Measurements from ENCODE around the gene HINT2.

HINT2 gene

GRCh38 chr9:35810122-35810521, 4.7 kb downstream of the HINT2 start:
- no peak for DNase-seq

GRCh38 chr9:35808433-35808832, 6.4 kb downstream of the HINT2 start:
- no peak for DNase-seq

GRCh38 chr9:35806101-35806500, 8.7 kb downstream of the HINT2 start:
- DNase-seq, result no peak

- no peak for DNase-seq
Measured at GRCh38 chr9:35801328-35802128, 13.3 kb downstream of the HINT2 start.

- no peak for DNase-seq
Measured at GRCh38 chr9:35800530-35800929, 14.3 kb downstream of the HINT2 start.

- DNase-seq, result no peak
Measured at GRCh38 chr9:35798658-35799374, 16.0 kb downstream of the HINT2 start.

GRCh38 chr9:35797311-35798109, 17.3 kb downstream of the HINT2 start:
- DNase-seq, result no peak

GRCh38 chr9:35795695-35796094, 19.1 kb downstream of the HINT2 start:
- no peak for DNase-seq

GRCh38 chr9:35793461-35793860, 21.4 kb downstream of the HINT2 start:
- no peak for DNase-seq

- no peak for DNase-seq
Measured at GRCh38 chr9:35792826-35793225, 22.0 kb downstream of the HINT2 start.

GRCh38 chr9:35792024-35792813, 22.6 kb downstream of the HINT2 start:
- no peak for DNase-seq

GRCh38 chr9:35791297-35791921, 23.4 kb downstream of the HINT2 start, which contains the start of gene NPR2:
Gene NPR2 (plus strand): TSS chr9:35791591. CDS start chr9:35792409, 818 bp downstream.
- DNase-seq, result no peak

- DNase-seq, result peak; percentile 87
Measured at GRCh38 chr9:35790385-35791296, 24.2 kb downstream of the HINT2 start.

- DNase-seq, result no peak
Measured at GRCh38 chr9:35790025-35790384, 24.8 kb downstream of the HINT2 start.

GRCh38 chr9:35789541-35789940, 25.3 kb downstream of the HINT2 start:
- no peak for DNase-seq

- DNase-seq, result no peak
Measured at GRCh38 chr9:35783418-35783817, 31.4 kb downstream of the HINT2 start.

- no peak for DNase-seq
Measured at GRCh38 chr9:35781066-35781465, 33.8 kb downstream of the HINT2 start.

- no peak for DNase-seq
Measured at GRCh38 chr9:35778496-35778895, 36.3 kb downstream of the HINT2 start.

- no peak for DNase-seq
Measured at GRCh38 chr9:35776018-35776417, 38.8 kb downstream of the HINT2 start.

GRCh38 chr9:35774907-35775635, 39.8 kb downstream of the HINT2 start:
- DNase-seq, result no peak
